ENCODE measurements around the gene ZNG1A. TPM values are rescaled to one million over a fixed set of nuclear protein-coding genes. Genes with fewer than 3 reads are reported as not detected.

The ZNG1A gene
- total and polyA plus RNA-seq, 9 of the 15 experiments (the other 6 are each of a cell fraction or from before 2014, with no cell fraction given): 20.7 to 90.6 (median 41.7) TPM

GRCh38 chr9:211557-211956 is 32.7 kb upstream of the ZNG1A start:
- POLR2A ChIA-PET: interaction anchor here (1.5 kb wide), 1 partner anchor 62 kb away, joined by 5 read pairs; no protein-coding TSS in a partner anchor
- FAIRE-seq (no peak), ATAC-seq (no peak), DNase-seq (ENCODE audit: extremely low read depth in 1 of 4, low spot score in 3 of 4) (no peak)
- Histone ChIP-seq H2AFZ (ENCODE audit: low read depth, low read length) (peak overlapping the region; percentile 60), H3K79me2 (ENCODE audit: control insufficient read depth, insufficient read depth, low read length) (peaks cover 22% of the 10 kb centered on the region), H3K9me1 (ENCODE audit: control insufficient read depth, insufficient read depth, low read length) (no peaks in the 10 kb centered on the region), H4K20me1 (replicated peaks; ENCODE audit: control insufficient read depth, insufficient read depth, low read length) (no peaks in the 10 kb centered on the region), H3K4me3 (no peak overlapping the region), H3K27ac (ENCODE audit: extremely low read depth, low read depth, low read length) (peak overlapping the region; percentile 8; the same call in 1 of the 3 replicates), H3K9ac (ENCODE audit: insufficient read depth in 1 of 2, low read depth in 2 of 2, low read length in 2 of 2) (0 out of 4 replicates have a peak overlapping the region, but pooled peaks of 1 of the 2 experiments have one; percentile 0), H3K9me3 (replicated peaks; ENCODE audit: control insufficient read depth, insufficient read depth, low read depth, low read length) (no peaks in the 10 kb centered on the region), H3K4me2 (ENCODE audit: insufficient read depth, low read length) (no peak overlapping the region), H3K27me3 (ENCODE audit: control insufficient read depth in 2 of 2, insufficient read depth in 2 of 2, low read length in 2 of 2) (no peaks in the 10 kb centered on the region), H3K36me3 (ENCODE audit: control insufficient read depth, insufficient read depth, low read length) (no peaks in the 10 kb centered on the region), H3K4me1 (replicated peaks in 1 of 2; ENCODE audit: control insufficient read depth in 2 of 2, insufficient read depth in 2 of 2, low read length in 2 of 2) (peaks cover 28 to 46% of the 10 kb centered on the region in 2 experiments)
- intact Hi-C loops (cut with micrococcal nuclease) (loop anchor here (10.0 kb wide), 1 partner anchor 93 kb away; no protein-coding TSS in a partner anchor), in situ Hi-C loops (cut with MboI) (loop anchor here (5.0 kb wide), 1 partner anchor 76 kb away; no protein-coding TSS in a partner anchor)
- BruUV-seq (replicated peaks): no TSS peak
- CTCF ChIA-PET (ENCODE audit: low intra/inter-chr PET ratio): no interaction called here
- WGBS (ENCODE audit: insufficient coverage, low coverage, missing lambda C conversion rate): 25% methylated on average over 5 of the region's 5 CpGs
- TF ChIP-seq ZNF140 (CRISPR knock-in tag; IDR thresholded peaks at IDR 0.05) (no peak), KDM4B (IDR thresholded peaks at IDR 0.05; ENCODE audit: borderline replicate concordance in 2 of 2, low read depth in 1 of 2) (no peak), HDAC6 (IDR thresholded peaks at IDR 0.05; ENCODE audit: low read depth, low read length) (no peak), ZNF431 (CRISPR knock-in tag; IDR thresholded peaks at IDR 0.05) (no peak), E4F1 (CRISPR knock-in tag; IDR thresholded peaks at IDR 0.05; ENCODE audit: borderline replicate concordance) (no peak), ZNF592 (IDR thresholded peaks at IDR 0.05) (peak; percentile 47; the same call in 1 of the 2 replicates), ZFP1 (CRISPR knock-in tag; IDR thresholded peaks at IDR 0.05) (no peak), CEBPB (tag; IDR thresholded peaks at IDR 0.05) (peak; percentile 37; the same call in 1 of the 2 replicates), HDAC2 (IDR thresholded peaks at IDR 0.05) (no peak), ZNF589 (CRISPR knock-in tag; IDR thresholded peaks at IDR 0.05; ENCODE audit: low read depth) (no peak), POLR2AphosphoS2 (IDR thresholded peaks at IDR 0.05; ENCODE audit: low read length) (no peak), L3MBTL2 (IDR thresholded peaks at IDR 0.05) (no peak), PURB (CRISPR knock-in tag; IDR thresholded peaks at IDR 0.05; ENCODE audit: low read depth) (no peak), SMARCA4 (IDR thresholded peaks at IDR 0.05) (no peak), RHOXF2B (CRISPR knock-in tag; conservative IDR thresholded peaks at IDR 0.05) (no peak)
- TF ChIP-seq, protein P1, sequence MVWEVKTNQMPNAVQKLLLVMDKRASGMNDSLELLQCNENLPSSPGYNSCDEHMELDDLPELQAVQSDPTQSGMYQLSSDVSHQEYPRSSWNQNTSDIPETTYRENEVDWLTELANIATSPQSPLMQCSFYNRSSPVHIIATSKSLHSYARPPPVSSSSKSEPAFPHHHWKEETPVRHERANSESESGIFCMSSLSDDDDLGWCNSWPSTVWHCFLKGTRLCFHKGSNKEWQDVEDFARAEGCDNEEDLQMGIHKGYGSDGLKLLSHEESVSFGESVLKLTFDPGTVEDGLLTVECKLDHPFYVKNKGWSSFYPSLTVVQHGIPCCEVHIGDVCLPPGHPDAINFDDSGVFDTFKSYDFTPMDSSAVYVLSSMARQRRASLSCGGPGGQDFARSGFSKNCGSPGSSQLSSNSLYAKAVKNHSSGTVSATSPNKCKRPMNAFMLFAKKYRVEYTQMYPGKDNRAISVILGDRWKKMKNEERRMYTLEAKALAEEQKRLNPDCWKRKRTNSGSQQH (CRISPR knock-in tag; IDR thresholded peaks at IDR 0.05): no peak
